ENCODE results near the gene SOX6.

- TF ChIP-seq CTCF (conservative IDR thresholded peaks at IDR 0.05; ENCODE audit: low read length) (no peak), EZH2phosphoT487 (IDR thresholded peaks at IDR 0.05; ENCODE audit: borderline replicate concordance, low read depth, low read length) (no peak)
Measured at GRCh38 chr11:16058671-16059070, 297.7 kb downstream of the SOX6 start.

Measured in OCI-LY7 (cell line).